BJ (cell line): ENCODE results near the gene ARL8A. TPM values are rescaled to one million over a fixed set of nuclear protein-coding genes. Genes with fewer than 3 reads are reported as not detected.
A peak's percentile ranks its signal among the peaks of the same experiment; 100 is the strongest.
"Not testable (repeated sequence)": the region's sequence is repeated elsewhere in the genome, so short reads cannot be mapped to it uniquely, and the experiment has no call there.

Source experiments
- CTCF ChIA-PET: fragments of 350-600 bp; formaldehyde crosslinking; extraction: SDS; loops from one replicate; lab custom pipeline; 2021; ENCODE audit warnings: antibody characterized with exemption, inconsistent platforms; lab: Yijun Ruan, JAX
- POLR2A ChIA-PET: fragments of 300-600 bp; sonication (Branson Sonifier 250); formaldehyde crosslinking; extraction: SDS; loops from one replicate; lab custom pipeline; 2021; ENCODE audit warnings: antibody characterized with exemption; lab: Charles Lee
- DNase-seq: peaks from one replicate; pipeline ENCODE4 v3.0.0-alpha.2; 2011; ENCODE audit warnings: low read depth
- H3K27me3 ChIP-seq: 2 replicates; pipeline ENCODE4 v1.6.0; 2011; ENCODE audit warnings: low read length; ENCODE audit not compliant: control insufficient read depth, insufficient read depth
- H3K36me3 ChIP-seq: 2 replicates; pipeline ENCODE4 v1.5.1; 2011; ENCODE audit warnings: low read length; ENCODE audit not compliant: control insufficient read depth, insufficient read depth
- H3K4me3 ChIP-seq: 2 replicates; pipeline ENCODE4 v1.5.1; 2011; ENCODE audit warnings: low read depth, mild to moderate bottlenecking, control low read depth, low read length
- CTCF ChIP-seq: IDR thresholded peaks from 2 replicates; pipeline ENCODE4 v1.5.1; 2011; ENCODE audit warnings: low read depth, mild to moderate bottlenecking, control low read depth, inconsistent platforms, low read length, moderate library complexity; ENCODE audit not compliant: insufficient read depth
- polyA plus RNA-seq: library from polyadenylated mRNA; depleted of rRNA; stranded (reverse); fragments of >200 nt; gene quantifications from 2 replicates; pipeline ENCODE4 v1.2.3, GENCODE V29; 2011

The ARL8A gene
- polyA plus RNA-seq, 1 experiment, result 76.6 TPM

DNA sequence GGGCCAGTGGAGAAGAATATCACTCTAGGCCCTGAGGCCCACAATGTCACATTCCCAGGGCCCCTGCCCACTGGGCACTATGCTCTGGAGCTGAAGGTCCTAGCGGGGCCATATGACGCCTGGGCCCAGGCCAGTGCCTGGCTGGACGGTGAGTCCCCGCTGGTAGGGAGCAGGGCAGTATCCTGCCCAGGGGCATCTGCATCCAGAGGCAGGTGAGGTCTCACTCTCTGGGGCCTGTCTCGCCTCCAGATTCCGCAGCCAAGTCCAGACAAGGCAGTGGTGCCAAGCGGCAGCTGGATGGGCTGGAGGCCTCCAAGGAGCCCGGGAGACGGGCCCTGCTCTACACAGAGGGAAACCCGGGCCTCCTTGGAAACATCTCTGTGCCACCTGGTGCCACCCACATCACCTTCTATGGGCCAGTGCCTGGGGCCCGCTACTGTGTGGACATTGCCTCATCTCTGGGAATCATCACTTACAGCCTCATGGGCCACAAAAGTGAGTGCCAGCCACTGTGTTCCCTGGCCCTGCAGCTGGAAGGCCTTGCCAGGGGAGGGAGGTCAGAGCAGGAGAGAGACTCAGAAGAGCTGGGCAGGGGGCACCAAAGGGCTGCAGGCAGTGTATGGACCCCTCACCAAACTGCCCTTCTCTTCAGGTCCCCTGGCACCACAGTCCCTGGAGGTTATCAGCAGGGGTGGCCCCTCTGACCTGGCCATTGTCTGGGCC is 26.9 kb upstream of the ARL8A start:
- Histone ChIP-seq H3K27me3 (peaks cover 5% of the 10 kb centered on the region), H3K36me3 (no peaks in the 10 kb centered on the region), H3K4me3 (no peak overlapping the region)
- TF ChIP-seq CTCF, result no peak
- CTCF ChIA-PET, result no interaction called here
- POLR2A ChIA-PET, result no interaction called here
- no peak for DNase-seq

GRCh38 chr1:202170726-202171125 is 26.2 kb upstream of the ARL8A start:
- CTCF ChIA-PET, result no interaction called here
- DNase-seq, result no peak
- no peaks in the 10 kb centered on the region for H3K36me3 ChIP-seq
- peaks cover 5% of the 10 kb centered on the region for H3K27me3 ChIP-seq
- POLR2A ChIA-PET, result no interaction called here
- H3K4me3 ChIP-seq, result no peak overlapping the region
- TF ChIP-seq CTCF, result no peak

DNA sequence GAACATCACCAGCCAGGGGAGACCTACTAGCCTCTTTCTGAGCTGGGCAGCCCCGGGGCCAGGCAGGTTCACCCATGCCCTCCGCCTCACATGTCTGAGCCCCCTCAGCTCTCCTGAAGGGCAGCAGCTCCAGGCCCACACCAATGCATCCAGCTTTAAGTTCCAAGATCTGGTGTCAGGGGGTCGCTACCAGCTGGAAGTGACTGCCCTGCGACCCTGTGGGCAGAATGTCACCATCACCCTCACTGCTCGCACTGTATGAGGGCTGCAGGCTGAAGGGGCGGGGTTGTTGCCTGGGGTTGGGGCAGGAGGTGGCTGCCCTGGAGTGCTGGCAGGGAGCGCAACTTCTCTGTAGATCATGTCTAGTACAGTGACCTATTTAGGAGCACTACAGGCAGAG is 24.3 kb upstream of the ARL8A start:
- CTCF ChIA-PET, result interaction anchor here (0.6 to 1.0 kb wide), 4 partner anchors 14 to 612 kb away, joined by 3 to 5 read pairs (median 4); no protein-coding TSS in a partner anchor
- no peaks in the 10 kb centered on the region for H3K36me3 ChIP-seq
- H3K27me3 ChIP-seq, result peaks cover 5% of the 10 kb centered on the region
- DNase-seq, result no peak
- TF ChIP-seq CTCF, result no peak
- POLR2A ChIA-PET, result no interaction called here
- no peak overlapping the region for H3K4me3 ChIP-seq

DNA sequence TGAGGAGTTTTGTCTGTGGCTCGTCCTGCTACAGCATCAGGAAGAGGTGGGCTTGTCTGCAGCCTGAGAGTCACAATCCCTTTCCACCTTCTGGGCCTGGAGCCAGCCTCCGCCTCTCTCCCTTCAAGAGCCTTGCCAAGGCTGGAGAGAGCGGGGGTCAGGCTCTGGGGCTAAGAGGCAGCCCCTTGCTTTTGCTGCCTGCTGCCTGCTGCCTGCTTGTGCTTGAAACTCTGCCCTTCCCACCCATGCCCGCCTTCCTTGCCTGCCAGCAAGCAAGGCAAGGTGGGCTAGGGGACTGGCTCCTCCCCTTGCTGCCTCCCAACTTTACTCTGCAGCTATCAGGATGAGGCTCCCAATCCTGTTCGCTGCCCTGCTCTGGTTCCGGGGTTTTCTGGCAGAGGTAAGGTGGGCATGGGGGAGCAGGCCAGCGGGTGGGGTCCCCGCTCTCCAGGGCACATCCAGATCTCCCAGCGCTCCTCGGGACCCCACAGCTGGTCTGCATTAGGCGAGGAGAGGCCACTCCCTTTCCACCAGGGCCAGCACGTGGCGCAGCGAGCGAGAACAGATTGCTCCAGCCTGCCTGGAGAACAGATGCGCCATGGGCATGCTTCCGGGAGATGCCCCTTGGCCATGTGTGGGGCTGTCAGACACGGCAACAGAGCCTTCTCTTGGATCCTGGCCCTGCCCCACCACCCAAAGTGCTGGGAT is 23.3 kb upstream of the ARL8A start:
- no peak for TF ChIP-seq CTCF
- ChIA-PET CTCF (interaction anchor here (0.6 to 1.2 kb wide), 5 partner anchors 13 to 613 kb away, joined by 3 to 4 read pairs (median 4); no protein-coding TSS in a partner anchor), POLR2A (no interaction called here)
- Histone ChIP-seq H3K27me3 (peaks cover 7% of the 10 kb centered on the region), H3K4me3 (no peak overlapping the region), H3K36me3 (no peaks in the 10 kb centered on the region)
- DNase-seq, result peak; percentile 14

DNA sequence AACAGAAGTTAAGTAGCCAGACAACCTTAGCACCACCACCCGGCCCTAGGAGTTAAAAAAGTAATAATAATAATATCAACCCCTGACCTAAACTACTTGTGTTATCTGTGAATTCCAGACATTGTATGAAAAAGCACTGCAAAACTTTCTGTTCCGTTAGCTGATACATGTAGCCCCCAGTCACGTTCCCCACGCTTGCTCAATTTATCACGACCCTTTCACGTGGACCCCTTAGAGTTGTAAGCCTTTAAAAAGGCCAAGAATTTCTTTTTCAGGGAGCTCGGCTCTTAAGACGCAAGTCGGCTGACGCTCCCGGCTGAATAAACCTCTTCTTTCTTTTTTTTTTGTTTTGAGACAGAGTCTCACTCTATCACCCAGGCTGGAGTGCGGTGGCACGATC is 22.5 kb upstream of the ARL8A start:
- POLR2A ChIA-PET, H3K27me3 ChIP-seq, H3K4me3 ChIP-seq, DNase-seq, H3K36me3 ChIP-seq: not testable (repeated sequence)
- CTCF ChIA-PET, result interaction anchor here (1.2 to 2.5 kb wide), 2 partner anchors 17 to 22 kb away, joined by 4 to 10 read pairs; no protein-coding TSS in a partner anchor
